B cell (primary cell): Measurements from ENCODE around the gene TES. TPM values are rescaled to one million over a fixed set of nuclear protein-coding genes. Genes with fewer than 3 reads are reported as not detected.

Source experiments
- ATAC-seq: fragments of 200-7000 bp; cut with Tn5 transposase; one replicate; pipeline ENCODE4 v1.10.0; 2021; ENCODE audit warnings: low read depth, mild to moderate bottlenecking, moderate number of reproducible peaks, moderate library complexity
- CTCF ChIA-PET: fragments of 350-600 bp; sonication (Branson Sonifier 250); formaldehyde crosslinking; loops from one replicate; lab custom pipeline; 2021; ENCODE audit warnings: antibody characterized with exemption, inconsistent platforms; lab: Charles Lee
- POLR2A ChIA-PET: fragments of 350-600 bp; sonication (Branson Sonifier 250); formaldehyde crosslinking; loops from one replicate; lab custom pipeline; 2021; ENCODE audit warnings: antibody characterized with exemption; lab: Charles Lee
- DNase-seq: peaks from one replicate; pipeline ENCODE4 v3.0.0; 2013
- H2AFZ ChIP-seq: 2 replicates; pipeline ENCODE4 v1.6.1; 2012; ENCODE audit warnings: mild to moderate bottlenecking, low read depth, low read length; ENCODE audit not compliant: insufficient read depth, poor library complexity, severe bottlenecking
- H3K27ac ChIP-seq, 2 donors: 1 replicate in 1 of 2; 2 replicates in 1 of 2; pipeline ENCODE4 v1.5.1; 2012 to 2013; ENCODE audit warnings: low read length in 2 of 2, mild to moderate bottlenecking in 2 of 2, moderate library complexity in 1 of 2
- H3K27me3 ChIP-seq, 4 experiments: fragments of 200-600 bp in 1 of 4; sonication (generic) in 1 of 4; replicated peaks in 1 of 4; 1 replicate in 2 of 4; 2 replicates in 2 of 4; pipeline versions ENCODE4 v1.6.1 to v1.7.0; 2013 to 2016; ENCODE audit warnings: low read length in 3 of 4, mild to moderate bottlenecking in 2 of 4, mixed read lengths in 1 of 4, moderate library complexity in 1 of 4; ENCODE audit not compliant: insufficient read depth in 4 of 4, control insufficient read depth in 3 of 4; ENCODE audit errors: control extremely low read depth in 1 of 4
- H3K36me3 ChIP-seq, 2 experiments: replicated peaks in 1 of 2; 1 replicate in 1 of 2; 2 replicates in 1 of 2; pipeline versions ENCODE4 v1.6.1 to v1.7.1; 2013; ENCODE audit warnings: low read length in 1 of 2; ENCODE audit not compliant: insufficient read depth in 2 of 2, control insufficient read depth in 1 of 2; ENCODE audit errors: control extremely low read depth in 1 of 2, extremely low read depth in 1 of 2
- H3K4me1 ChIP-seq, 2 donors: fragments of 200-600 bp in 1 of 2; sonication (generic) in 1 of 2; 1 replicate in 1 of 2; 2 replicates in 1 of 2; pipeline versions ENCODE4 v1.5.1 to v1.6.1; 2013 to 2017; ENCODE audit warnings: low read length in 2 of 2; ENCODE audit not compliant: control insufficient read depth in 2 of 2, insufficient read depth in 2 of 2
- H3K4me2 ChIP-seq: replicated peaks from 2 replicates; pipeline ENCODE3; 2012; ENCODE audit warnings: mild to moderate bottlenecking, low read depth, low read length; ENCODE audit not compliant: poor library complexity, severe bottlenecking
- H3K4me3 ChIP-seq, 5 experiments: fragments of 200-600 bp in 1 of 5; sonication (generic) in 1 of 5; 1 replicate in 3 of 5; 2 replicates in 2 of 5; pipeline versions ENCODE4 v1.5.1 to v1.7.0; 2011 to 2016; ENCODE audit warnings: low read length in 4 of 5, mild to moderate bottlenecking in 4 of 5, low read depth in 2 of 5, control low read depth in 1 of 5, moderate library complexity in 1 of 5; ENCODE audit not compliant: insufficient read depth in 1 of 5; ENCODE audit errors: control extremely low read depth in 1 of 5, extremely low read depth in 1 of 5
- H3K79me2 ChIP-seq: fragments of 200-600 bp; sonication (generic); one replicate; pipeline ENCODE4 v1.6.0; 2016; ENCODE audit warnings: low read length; ENCODE audit not compliant: control insufficient read depth, insufficient read depth
- H3K9ac ChIP-seq: fragments of 200-600 bp; sonication (generic); 2 replicates; pipeline ENCODE4 v1.6.1; 2017; ENCODE audit warnings: mild to moderate bottlenecking, low read length, moderate library complexity
- H3K9me3 ChIP-seq, 3 donors: one replicate each; pipeline versions ENCODE4 v1.6.1 to v1.7.1; 2013; ENCODE audit warnings: low read length in 2 of 3; ENCODE audit not compliant: control insufficient read depth in 2 of 3, insufficient read depth in 1 of 3; ENCODE audit errors: control extremely low read depth in 1 of 3
- H4K20me1 ChIP-seq: 2 replicates; pipeline ENCODE4 v1.6.0; 2012; ENCODE audit warnings: mild to moderate bottlenecking, low read length; ENCODE audit not compliant: insufficient read depth, control insufficient read depth, poor library complexity, severe bottlenecking
- H3K27ac Mint-ChIP-seq: one replicate; pipeline ENCODE4 v1.8.0; 2021; ENCODE audit warnings: mixed read lengths
- H3K27me3 Mint-ChIP-seq: one replicate; pipeline ENCODE4 v1.8.0; 2021; ENCODE audit warnings: mixed read lengths
- H3K4me1 Mint-ChIP-seq: one replicate; pipeline ENCODE4 v1.8.0; 2021; ENCODE audit warnings: mixed read lengths
- H3K4me3 Mint-ChIP-seq: one replicate; pipeline ENCODE4 v1.8.0; 2021; ENCODE audit warnings: mixed read lengths
- H3K9me3 Mint-ChIP-seq: one replicate; pipeline ENCODE4 v1.8.0; 2022; ENCODE audit warnings: mixed read lengths; ENCODE audit not compliant: insufficient read depth
- CTCF ChIP-seq: fragments of 200-600 bp; IDR thresholded peaks from one replicate; pipeline ENCODE4 v1.8.0; 2022; ENCODE audit warnings: antibody characterized with exemption, mild to moderate bottlenecking
- EZH2 ChIP-seq: IDR thresholded peaks from 2 replicates; pipeline ENCODE4 v1.6.1; 2012; ENCODE audit warnings: borderline replicate concordance, low read depth, mild to moderate bottlenecking, moderate library complexity, low read length; ENCODE audit not compliant: insufficient read depth, poor library complexity, severe bottlenecking
- WGBS: methylation state at CpG from one replicate; pipeline ENCODE4 v1.1.5; 2013; ENCODE audit warnings: missing lambda C conversion rate; ENCODE audit not compliant: insufficient coverage; 5-methylcytosine and 5-hydroxymethylcytosine counted together
- intact Hi-C: fragments of 100-400 bp; cut with micrococcal nuclease; formaldehyde crosslinking; loops from one replicate; pipeline ENCODE4 v1.10.0; 2022
- polyA plus RNA-seq: library from polyadenylated mRNA; depleted of rRNA; stranded (reverse); fragments of >200 nt; gene quantifications from 2 replicates; pipeline ENCODE4 v1.2.3, GENCODE V29; 2012
- total RNA-seq, 2 donors: library from RNA; stranded (reverse); fragments of 120-200 nt in 1 of 2; gene quantifications; 1 replicate in 1 of 2; 2 replicates in 1 of 2; pipeline versions ENCODE4 v1.2.3 to v1.2.4, GENCODE V29; 2013 to 2022

TES gene
- total and polyA plus RNA-seq, 2 donors (not counting 1 experiment from before 2014, with no cell fraction given) = 55.3 to 62.5 TPM

DNA sequence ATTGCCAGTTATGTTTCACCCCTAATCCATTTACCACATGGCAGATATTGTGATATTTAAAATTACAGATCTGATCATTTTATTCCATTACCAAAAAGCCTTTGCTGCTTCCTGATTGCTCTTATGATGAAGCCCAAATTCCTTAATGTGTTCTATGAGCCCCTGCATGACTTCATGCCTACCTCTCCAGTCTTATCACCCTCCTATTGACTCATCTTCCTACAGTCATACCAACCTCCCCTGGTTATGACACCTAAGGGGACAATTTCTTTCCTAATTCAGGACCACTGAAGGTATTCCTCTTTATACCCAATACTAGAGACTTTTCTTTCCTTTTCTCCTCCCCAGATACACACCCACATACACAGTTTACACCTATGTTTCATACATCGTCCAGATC is 36.0 kb downstream of the TES start:
- no peaks in the 10 kb centered on the region for H3K27me3 Mint-ChIP-seq
- TF ChIP-seq EZH2 (no peak), CTCF (no peak)
- intact Hi-C loops = no loop called here
- Histone ChIP-seq H3K9me3 (peaks cover 0 to 8% (median 0%) of the 10 kb centered on the region in 3 donors), H3K27me3 (no peaks in the 10 kb centered on the region), H3K4me1 (no peaks in the 10 kb centered on the region), H2AFZ (no peak overlapping the region), H3K36me3 (peaks cover 12 to 48% of the 10 kb centered on the region in 2 experiments), H3K4me2 (no peak overlapping the region), H3K9ac (no peak overlapping the region), H3K4me3 (no peak overlapping the region), H3K27ac (no peak overlapping the region), H3K79me2 (peaks cover 15% of the 10 kb centered on the region), H4K20me1 (peaks cover 45% of the 10 kb centered on the region)
- CTCF ChIA-PET = interaction anchor here (0.5 to 1.3 kb wide), 2 partner anchors 10 to 629 kb away, joined by 3 to 4 read pairs; no protein-coding TSS in a partner anchor
- H3K4me1 Mint-ChIP-seq = peaks cover 8% of the 10 kb centered on the region
- peaks cover 7% of the 10 kb centered on the region for H3K9me3 Mint-ChIP-seq
- 100% methylated on average over 1 of the region's 1 CpG for WGBS
- ATAC-seq (no peak), DNase-seq (no peak)
- H3K27ac Mint-ChIP-seq = no peak overlapping the region
- POLR2A ChIA-PET = no interaction called here
- H3K4me3 Mint-ChIP-seq = no peak overlapping the region

DNA sequence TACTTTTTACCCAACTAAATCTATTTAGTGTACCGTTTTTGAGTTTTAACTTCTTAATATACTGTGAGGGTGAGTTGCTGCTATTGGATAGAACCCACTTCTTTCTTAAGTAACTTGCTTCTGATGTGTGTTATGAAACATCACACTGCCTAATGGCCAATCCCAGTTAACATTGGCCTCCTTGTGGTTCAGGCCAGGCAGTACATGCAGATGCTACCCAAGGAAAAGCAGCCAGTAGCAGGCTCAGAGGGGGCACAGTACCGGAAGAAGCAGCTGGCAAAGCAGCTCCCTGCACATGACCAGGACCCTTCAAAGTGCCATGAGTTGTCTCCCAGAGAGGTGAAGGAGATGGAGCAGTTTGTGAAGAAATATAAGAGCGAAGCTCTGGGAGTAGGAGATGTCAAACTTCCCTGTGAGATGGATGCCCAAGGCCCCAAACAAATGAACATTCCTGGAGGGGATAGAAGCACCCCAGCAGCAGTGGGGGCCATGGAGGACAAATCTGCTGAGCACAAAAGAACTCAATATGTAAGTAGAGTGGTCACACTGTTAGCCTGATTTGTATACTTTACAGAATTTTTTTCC is 39.7 kb downstream of the TES start:
- Histone ChIP-seq H3K27me3 (no peaks in the 10 kb centered on the region), H3K4me2 (no peak overlapping the region), H3K9me3 (no peaks in the 10 kb centered on the region), H3K4me3 (no peak overlapping the region), H3K79me2 (peaks cover 6% of the 10 kb centered on the region), H4K20me1 (peaks cover 24% of the 10 kb centered on the region), H3K9ac (no peak overlapping the region), H3K36me3 (peaks cover 12 to 66% of the 10 kb centered on the region in 2 experiments), H3K27ac (no peak overlapping the region), H3K4me1 (no peaks in the 10 kb centered on the region), H2AFZ (no peak overlapping the region)
- intact Hi-C loops = no loop called here
- peak; percentile 17 for DNase-seq
- TF ChIP-seq EZH2 (no peak), CTCF (peak; percentile 38)
- ChIA-PET POLR2A (no interaction called here), CTCF (interaction anchor here (0.9 to 5.5 kb wide), 11 partner anchors 8 to 340 kb away, joined by 3 to 28 read pairs (median 5); no protein-coding TSS in a partner anchor)
- Mint-ChIP-seq H3K9me3 (peaks cover 7% of the 10 kb centered on the region), H3K4me3 (no peak overlapping the region), H3K27ac (peak overlapping the region; percentile 32), H3K27me3 (no peaks in the 10 kb centered on the region), H3K4me1 (peaks cover 5% of the 10 kb centered on the region)
- WGBS = 100% methylated on average over 1 of the region's 3 CpGs
- ATAC-seq = no peak
